Measurements from ENCODE around the gene SEMA3D. TPM values are rescaled to one million over a fixed set of nuclear protein-coding genes. Genes with fewer than 3 reads are reported as not detected.
"Not testable (repeated sequence)": the region's sequence is repeated elsewhere in the genome, so short reads cannot be mapped to it uniquely, and the experiment has no call there.

SEMA3D gene
- total RNA-seq, 1 experiment from 2014 or later = 5.5 TPM

GRCh38 chr7:85004402-85004801 lies 182.5 kb downstream of the SEMA3D start:
- no peak for DNase-seq

GRCh38 chr7:85001495-85002345 lies 185.1 kb downstream of the SEMA3D start:
- Histone ChIP-seq H3K4me3 (no peak overlapping the region), H3K36me3 (no peaks in the 10 kb centered on the region), H3K27ac (peak overlapping the region; percentile 21; the same call in 1 of the 2 replicates), H3K27me3 (no peaks in the 10 kb centered on the region), H3K4me1 (peaks cover 32% of the 10 kb centered on the region), H3K9me3 (replicated peaks) (no peaks in the 10 kb centered on the region)
- DNase-seq = peak in 1 of 2 experiments; percentile 56

More at GRCh38 chr7:85004402-85004801, 182.5 kb downstream of the SEMA3D start:
- Histone ChIP-seq H3K36me3 (no peaks in the 10 kb centered on the region), H3K4me3 (no peak overlapping the region), H3K4me1 (peaks cover 25% of the 10 kb centered on the region), H3K27ac (no peak overlapping the region), H3K9me3 (replicated peaks) (no peaks in the 10 kb centered on the region), H3K27me3 (no peaks in the 10 kb centered on the region)

DNA sequence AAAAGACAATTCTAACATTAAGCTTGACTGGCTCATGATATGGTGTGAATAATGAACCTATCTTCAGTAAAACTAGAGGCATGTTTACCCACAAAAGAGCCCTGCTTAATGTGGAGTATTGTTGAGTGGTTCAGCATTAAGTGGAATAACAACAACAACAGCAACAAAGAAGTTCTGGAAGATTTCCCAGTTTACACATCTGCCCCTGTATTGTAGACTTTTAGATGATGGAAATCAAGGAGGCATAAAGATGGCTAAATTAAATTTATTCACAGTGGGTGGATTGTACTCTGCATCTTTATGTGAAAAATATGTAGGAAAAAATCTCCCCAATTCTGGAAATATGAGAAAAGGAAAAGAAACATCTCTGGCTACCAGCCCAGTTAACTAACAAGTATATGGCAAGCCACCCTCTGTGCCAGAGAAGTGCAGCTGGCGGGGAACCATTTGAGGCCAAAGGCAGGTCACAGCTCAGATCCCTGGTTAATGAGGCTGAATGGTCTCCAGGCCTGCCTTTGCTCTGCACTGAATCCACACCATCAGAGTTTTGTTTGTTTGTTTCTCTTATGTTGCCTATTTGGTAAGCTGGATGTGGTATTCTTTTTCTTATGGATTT lies 186.0 kb downstream of the SEMA3D start:
- Histone ChIP-seq H3K9me3 (replicated peaks) (no peaks in the 10 kb centered on the region), H3K27me3 (no peaks in the 10 kb centered on the region), H3K36me3 (no peaks in the 10 kb centered on the region), H3K4me1 (peaks cover 32% of the 10 kb centered on the region), H3K27ac (no peak overlapping the region), H3K4me3 (no peak overlapping the region)
- DNase-seq = peak; percentile 53 to 62

GRCh38 chr7:84999450-84999849 lies 187.4 kb downstream of the SEMA3D start:
- H3K9me3 ChIP-seq (replicated peaks) = no peaks in the 10 kb centered on the region
- peaks cover 32% of the 10 kb centered on the region for H3K4me1 ChIP-seq
- no peak overlapping the region for H3K27ac ChIP-seq
- H3K36me3 ChIP-seq = no peaks in the 10 kb centered on the region
- H3K4me3 ChIP-seq = no peak overlapping the region
- no peak for DNase-seq
- no peaks in the 10 kb centered on the region for H3K27me3 ChIP-seq

- Histone ChIP-seq H3K27me3 (no peaks in the 10 kb centered on the region), H3K36me3 (no peaks in the 10 kb centered on the region), H3K4me3 (no peak overlapping the region), H3K9me3 (replicated peaks) (no peaks in the 10 kb centered on the region), H3K4me1 (peaks cover 32% of the 10 kb centered on the region), H3K27ac (no peak overlapping the region)
- DNase-seq = no peak
Observed at GRCh38 chr7:84998665-84999064, 188.2 kb downstream of the SEMA3D start.

DNA sequence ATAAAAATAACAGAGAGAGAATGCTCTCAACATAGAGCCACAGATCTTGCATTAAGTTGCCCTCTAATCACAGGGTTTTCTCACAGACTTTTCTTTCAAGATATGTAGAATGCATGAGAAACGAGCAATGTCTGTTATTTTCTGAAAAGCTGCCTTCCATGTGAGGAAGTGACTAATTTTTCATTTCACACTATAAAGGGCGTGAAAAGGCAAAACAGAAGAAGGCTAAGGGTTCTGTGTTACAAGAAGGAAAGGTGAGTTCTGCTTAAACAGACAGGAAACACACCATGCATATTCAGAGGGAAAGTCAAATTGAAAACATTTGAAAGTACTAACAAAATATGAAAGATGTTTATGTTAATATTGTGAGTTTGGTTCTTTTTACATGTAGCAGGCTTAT lies 189.2 kb downstream of the SEMA3D start:
- Histone ChIP-seq H3K36me3 (no peaks in the 10 kb centered on the region), H3K4me1 (peaks cover 30% of the 10 kb centered on the region), H3K9me3 (replicated peaks) (no peaks in the 10 kb centered on the region), H3K4me3 (no peak overlapping the region), H3K27me3 (no peaks in the 10 kb centered on the region), H3K27ac (0 out of 2 replicates have a peak overlapping the region, but pooled peaks have one; percentile 12)
- DNase-seq = no peak

GRCh38 chr7:84992954-84993353 lies 193.9 kb downstream of the SEMA3D start:
- not testable (repeated sequence) for H3K27me3 ChIP-seq; H3K27ac ChIP-seq; H3K4me1 ChIP-seq; H3K36me3 ChIP-seq; H3K4me3 ChIP-seq; DNase-seq; H3K9me3 ChIP-seq (replicated peaks)

DNA sequence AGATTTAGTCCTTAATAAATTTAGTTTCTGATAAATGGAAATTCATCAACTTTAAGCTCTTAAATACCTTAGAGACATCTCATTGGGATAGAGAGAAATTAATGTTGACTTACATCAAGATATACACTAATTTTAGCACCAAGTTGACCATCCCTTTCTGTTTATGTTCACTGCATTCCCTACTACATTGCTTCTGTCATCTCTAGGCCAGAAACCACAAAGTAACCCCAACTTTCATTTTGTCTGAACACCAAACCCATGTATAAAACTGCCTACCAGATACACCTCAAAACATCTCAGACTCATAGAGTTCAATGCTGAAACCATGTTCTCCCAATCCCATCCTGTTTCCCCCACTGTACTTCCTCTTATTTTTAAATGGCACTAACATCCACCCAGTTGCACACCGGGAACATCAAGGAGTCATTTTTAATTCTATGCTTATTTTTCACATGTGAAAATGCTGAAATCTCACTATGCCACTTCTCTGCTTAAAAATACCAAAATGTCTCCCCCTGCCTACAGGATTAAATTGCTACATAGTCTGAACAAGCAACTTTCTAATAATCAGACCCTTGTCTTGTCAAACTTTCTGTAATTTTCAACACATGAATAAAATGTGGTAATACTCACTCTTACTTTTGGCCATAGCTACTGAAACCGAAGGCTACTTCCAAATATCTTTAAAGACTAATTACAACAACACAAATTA lies 201.6 kb downstream of the SEMA3D start:
- no peaks in the 10 kb centered on the region for H3K36me3 ChIP-seq
- no peaks in the 10 kb centered on the region for H3K27me3 ChIP-seq
- H3K4me1 ChIP-seq = no peaks in the 10 kb centered on the region
- H3K4me3 ChIP-seq = no peak overlapping the region
- H3K9me3 ChIP-seq (replicated peaks) = peaks cover 6% of the 10 kb centered on the region; the same call in 1 of the 2 replicates
- no peak for DNase-seq
- H3K27ac ChIP-seq = no peak overlapping the region

GRCh38 chr7:84982199-84982598 lies 204.7 kb downstream of the SEMA3D start:
- no peak overlapping the region for H3K4me3 ChIP-seq
- DNase-seq = no peak
- H3K4me1 ChIP-seq = no peaks in the 10 kb centered on the region
- no peaks in the 10 kb centered on the region for H3K27me3 ChIP-seq
- no peak overlapping the region for H3K27ac ChIP-seq
- 0 out of 2 replicates have a peak, but pooled peaks cover 2% of the 10 kb centered on the region for H3K36me3 ChIP-seq
- H3K9me3 ChIP-seq (replicated peaks) = no peaks in the 10 kb centered on the region

DNA sequence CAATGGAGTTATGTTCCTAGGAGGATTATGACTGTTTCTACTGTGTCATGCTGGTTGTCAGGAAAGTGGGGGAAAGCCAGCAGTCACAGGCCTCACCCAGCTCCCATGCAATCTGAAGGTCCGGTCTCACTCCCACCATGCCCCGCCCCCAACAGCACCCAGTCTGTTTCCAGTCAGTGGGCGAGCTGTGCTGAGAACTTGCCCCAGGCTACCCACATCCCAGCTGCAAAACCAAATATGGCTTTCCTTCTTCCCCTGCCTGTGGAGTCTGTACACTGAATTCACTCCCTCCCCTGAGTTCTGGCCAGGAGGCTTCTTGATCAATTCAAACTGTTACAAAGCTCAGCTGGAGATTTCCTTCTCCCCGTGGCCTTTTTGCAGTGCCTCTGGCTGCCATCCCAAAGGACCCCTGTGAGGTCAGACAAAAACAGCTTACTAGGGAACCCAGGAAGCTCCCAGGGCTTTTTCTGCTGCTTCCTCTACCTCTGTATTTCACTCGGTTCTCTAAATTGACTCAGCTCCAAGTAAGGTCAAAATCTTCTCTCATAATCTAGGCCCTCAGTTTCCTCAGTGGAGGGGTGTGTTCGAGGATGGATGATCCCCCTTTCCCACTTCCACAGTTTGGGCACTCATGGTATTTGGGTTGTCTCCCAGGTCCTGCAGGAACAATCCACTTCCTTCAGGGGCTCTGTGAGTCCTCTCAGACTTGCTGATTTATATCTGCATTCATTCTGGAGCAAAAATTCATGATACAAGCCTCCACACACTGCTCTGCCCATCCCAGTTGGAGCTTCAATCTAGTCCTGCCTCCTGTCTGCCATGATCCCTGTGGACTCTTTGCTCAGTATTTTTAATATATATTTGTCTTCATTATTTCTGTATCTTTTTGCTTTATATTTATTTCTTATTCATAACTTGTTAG lies 205.5 kb downstream of the SEMA3D start:
- no peaks in the 10 kb centered on the region for H3K4me1 ChIP-seq
- DNase-seq = peak; percentile 19 to 49
- H3K27ac ChIP-seq = no peak overlapping the region

DNA sequence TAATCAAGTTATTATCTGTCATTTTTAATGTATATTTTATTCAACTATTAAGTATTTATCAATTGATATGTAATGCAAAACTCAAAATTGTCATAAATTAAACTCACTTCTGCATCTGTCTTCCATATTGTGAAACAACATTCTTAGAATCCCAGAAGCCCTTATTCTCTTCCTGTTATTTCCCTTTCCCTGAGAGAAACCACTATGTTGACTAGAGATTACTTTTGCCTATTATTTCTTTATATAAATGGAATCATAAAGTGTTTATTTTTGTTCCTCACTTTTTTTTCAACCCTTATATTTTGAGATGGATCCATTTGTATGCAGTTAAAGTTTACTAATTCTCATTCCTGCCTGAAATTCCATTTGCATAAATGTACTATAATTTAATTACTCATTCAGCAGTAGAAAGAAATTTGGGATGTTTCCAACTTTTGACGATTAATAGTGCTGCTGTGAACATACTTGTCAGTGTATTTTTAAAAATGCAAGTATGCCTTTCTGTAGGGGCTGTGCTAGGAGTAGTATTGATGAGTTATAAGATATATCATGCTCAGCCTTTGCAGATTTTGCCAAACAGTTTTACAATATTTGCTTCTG lies 211.2 kb downstream of the SEMA3D start:
- no peak overlapping the region for H3K4me3 ChIP-seq
- no peak overlapping the region for H3K27ac ChIP-seq
- H3K9me3 ChIP-seq (replicated peaks) = no peaks in the 10 kb centered on the region
- no peaks in the 10 kb centered on the region for H3K4me1 ChIP-seq
- H3K36me3 ChIP-seq = 0 out of 2 replicates have a peak, but pooled peaks cover 2% of the 10 kb centered on the region
- DNase-seq = no peak
- H3K27me3 ChIP-seq = no peaks in the 10 kb centered on the region

More for the DNA sequence above, 205.5 kb downstream of the SEMA3D start:
- Histone ChIP-seq H3K27me3 (no peaks in the 10 kb centered on the region), H3K4me3 (no peak overlapping the region), H3K36me3 (0 out of 2 replicates have a peak, but pooled peaks cover 2% of the 10 kb centered on the region), H3K9me3 (replicated peaks) (no peaks in the 10 kb centered on the region)

GRCh38 chr7:84971360-84971759 lies 215.5 kb downstream of the SEMA3D start:
- Histone ChIP-seq H3K4me3 (no peak overlapping the region), H3K36me3 (no peaks in the 10 kb centered on the region)

DNA sequence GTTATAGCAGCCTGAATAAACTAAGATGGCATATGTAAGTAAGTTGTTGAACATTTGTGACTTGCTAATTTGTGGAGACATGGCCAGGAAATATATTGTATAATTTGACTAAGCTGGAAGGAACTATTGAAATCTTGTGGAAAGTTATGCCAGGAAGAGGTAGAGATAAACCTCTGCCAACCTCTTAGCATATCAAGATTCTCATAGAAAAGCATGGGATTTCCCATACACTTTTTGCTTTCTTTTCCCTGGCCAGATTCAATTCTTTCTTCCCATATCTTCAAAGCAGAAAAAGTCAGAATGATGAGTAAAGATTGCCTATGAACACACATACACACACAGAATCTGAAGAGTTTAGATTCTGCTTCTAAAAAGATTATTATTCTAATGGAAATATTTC lies 216.2 kb downstream of the SEMA3D start:
- no peak for DNase-seq

More at GRCh38 chr7:84971360-84971759, 215.5 kb downstream of the SEMA3D start:
- H3K9me3 ChIP-seq (replicated peaks) = no peaks in the 10 kb centered on the region
- no peak overlapping the region for H3K27ac ChIP-seq
- no peaks in the 10 kb centered on the region for H3K27me3 ChIP-seq
- H3K4me1 ChIP-seq = no peaks in the 10 kb centered on the region
- no peak for DNase-seq

GRCh38 chr7:84953234-84953633 lies 233.6 kb downstream of the SEMA3D start:
- Histone ChIP-seq H3K27me3 (no peaks in the 10 kb centered on the region), H3K9me3 (replicated peaks) (peaks cover 14% of the 10 kb centered on the region), H3K4me1 (peaks cover 18% of the 10 kb centered on the region), H3K36me3 (no peaks in the 10 kb centered on the region), H3K27ac (no peak overlapping the region), H3K4me3 (no peak overlapping the region)
- peak in 1 of 2 experiments; percentile 28 for DNase-seq

More for the DNA sequence above, 216.2 kb downstream of the SEMA3D start:
- Histone ChIP-seq H3K4me3 (no peak overlapping the region), H3K27me3 (no peaks in the 10 kb centered on the region), H3K36me3 (no peaks in the 10 kb centered on the region), H3K4me1 (no peaks in the 10 kb centered on the region), H3K9me3 (replicated peaks) (no peaks in the 10 kb centered on the region), H3K27ac (no peak overlapping the region)

Data from SJCRH30 (cell line).